ENCODE measurements around the gene ABI3BP. TPM values are rescaled to one million over a fixed set of nuclear protein-coding genes. Genes with fewer than 3 reads are reported as not detected.

Gene ABI3BP
- polyA plus RNA-seq, 3 donors = 17.4 to 29.2 (median 24.1) TPM

DNA sequence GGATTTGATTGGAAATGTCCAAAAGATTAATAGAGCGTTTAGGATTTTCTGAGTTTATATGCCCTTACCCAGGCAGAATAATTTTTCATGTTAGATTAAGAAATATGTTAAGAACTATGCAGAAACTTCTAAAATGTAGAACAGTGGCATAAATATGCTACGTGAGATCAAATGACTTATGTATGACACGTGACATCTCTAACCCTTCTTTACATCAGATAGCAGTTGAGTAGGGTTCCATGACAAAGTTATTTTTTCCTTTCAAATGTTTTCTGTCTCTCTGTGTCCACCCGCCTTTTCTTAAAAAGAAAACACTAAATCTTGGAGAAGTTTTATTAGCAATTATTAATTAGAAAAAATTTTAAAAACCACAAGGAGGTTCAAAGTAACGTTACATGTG lies 292.5 kb downstream of the ABI3BP start:
- DNase-seq (ENCODE audit: low read depth in 3 of 3, low spot score in 2 of 3) = no peak

Measured in right renal cortex interstitium (tissue), 3 donors.